ENCODE results near the gene EHMT1. TPM values are rescaled to one million over a fixed set of nuclear protein-coding genes. Genes with fewer than 3 reads are reported as not detected.
A peak's percentile ranks its signal among the peaks of the same experiment; 100 is the strongest.
"Not testable (repeated sequence)": the region's sequence is repeated elsewhere in the genome, so short reads cannot be mapped to it uniquely, and the experiment has no call there.

EHMT1 gene
- total and polyA plus RNA-seq, 9 of the 15 experiments (the other 6 are each of a cell fraction or from before 2014, with no cell fraction given): 2.2 to 76.0 (median 36.4) TPM

DNA sequence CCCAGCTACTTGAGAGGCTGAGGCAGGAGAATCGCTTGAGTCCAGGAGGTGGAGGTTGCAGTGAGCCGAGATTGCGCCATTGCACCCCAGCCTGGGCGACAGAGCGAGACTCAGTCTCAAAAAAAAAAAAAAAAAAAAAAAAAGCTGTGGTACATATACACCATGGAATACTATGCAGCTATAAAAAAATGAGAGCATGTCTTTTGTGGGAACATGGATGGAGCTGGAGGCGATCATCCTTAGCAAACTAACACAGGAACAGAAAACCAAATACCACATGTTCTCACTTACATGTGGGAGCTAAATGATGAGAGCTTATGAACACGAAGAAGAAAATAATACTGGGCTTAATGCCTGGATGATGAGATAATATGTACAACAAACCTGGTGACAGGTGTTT lies 22.2 kb upstream of the EHMT1 start:
- H2AFZ ChIP-seq (ENCODE audit: low read depth, low read length); FAIRE-seq; H4K20me1 ChIP-seq (replicated peaks; ENCODE audit: control insufficient read depth, insufficient read depth, low read length); intact Hi-C loops (cut with micrococcal nuclease); H3K27ac ChIP-seq (ENCODE audit: extremely low read depth, low read depth, low read length); H3K4me3 ChIP-seq; ATAC-seq; H3K9me3 ChIP-seq (replicated peaks; ENCODE audit: control insufficient read depth, insufficient read depth, low read depth, low read length); H3K79me2 ChIP-seq (ENCODE audit: control insufficient read depth, insufficient read depth, low read length); H3K4me1 ChIP-seq (replicated peaks in 1 of 2; ENCODE audit: control insufficient read depth in 2 of 2, insufficient read depth in 2 of 2, low read length in 2 of 2); H3K27me3 ChIP-seq (ENCODE audit: control insufficient read depth in 2 of 2, insufficient read depth in 2 of 2, low read length in 2 of 2); BruUV-seq (replicated peaks); DNase-seq (ENCODE audit: extremely low read depth in 1 of 4, low spot score in 3 of 4); H3K9ac ChIP-seq (ENCODE audit: insufficient read depth in 1 of 2, low read depth in 2 of 2, low read length in 2 of 2); H3K36me3 ChIP-seq (ENCODE audit: control insufficient read depth, insufficient read depth, low read length); in situ Hi-C loops (cut with MboI); H3K9me1 ChIP-seq (ENCODE audit: control insufficient read depth, insufficient read depth, low read length); H3K4me2 ChIP-seq (ENCODE audit: insufficient read depth, low read length); CTCF ChIA-PET (ENCODE audit: low intra/inter-chr PET ratio): not testable (repeated sequence)
- POLR2A ChIA-PET: interaction anchor here (0.7 kb wide), 1 partner anchor 277 kb away, joined by 3 read pairs; no protein-coding TSS in a partner anchor
- WGBS (ENCODE audit: insufficient coverage, low coverage, missing lambda C conversion rate): 82% methylated on average over 3 of the region's 7 CpGs

DNA sequence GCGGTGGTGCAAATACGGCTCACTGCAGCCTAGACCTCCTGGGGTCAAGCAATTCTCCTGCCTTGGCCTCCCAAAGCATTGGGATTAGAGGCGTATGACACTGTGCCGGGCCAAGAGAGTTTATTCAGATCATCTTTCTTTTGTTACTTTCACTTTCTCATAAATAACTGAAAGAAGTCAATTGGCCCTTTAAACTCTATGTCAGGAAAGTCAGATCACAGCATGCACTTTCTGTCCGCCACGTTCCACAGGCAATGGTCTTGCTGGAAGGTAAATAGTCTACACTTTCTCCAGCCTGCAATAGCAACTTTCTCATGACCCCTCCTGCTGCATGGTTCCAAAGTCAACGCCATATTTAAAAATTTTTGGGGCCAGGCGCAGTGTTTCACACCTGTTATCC lies 19.9 kb upstream of the EHMT1 start:
- Histone ChIP-seq H3K36me3 (ENCODE audit: control insufficient read depth, insufficient read depth, low read length) (no peaks in the 10 kb centered on the region), H3K27me3 (ENCODE audit: control insufficient read depth in 2 of 2, insufficient read depth in 2 of 2, low read length in 2 of 2) (no peaks in the 10 kb centered on the region), H3K79me2 (ENCODE audit: control insufficient read depth, insufficient read depth, low read length) (no peaks in the 10 kb centered on the region), H3K4me2 (ENCODE audit: insufficient read depth, low read length) (0 out of 2 replicates have a peak overlapping the region, but pooled peaks have one; percentile 7), H3K4me1 (replicated peaks in 1 of 2; ENCODE audit: control insufficient read depth in 2 of 2, insufficient read depth in 2 of 2, low read length in 2 of 2) (peaks cover 8 to 10% of the 10 kb centered on the region in 2 experiments; a peak in 4 of 5 replicates), H3K4me3 (no peak overlapping the region), H3K27ac (ENCODE audit: extremely low read depth, low read depth, low read length) (no peak overlapping the region), H3K9me3 (replicated peaks; ENCODE audit: control insufficient read depth, insufficient read depth, low read depth, low read length) (no peaks in the 10 kb centered on the region), H4K20me1 (replicated peaks; ENCODE audit: control insufficient read depth, insufficient read depth, low read length) (no peaks in the 10 kb centered on the region), H3K9me1 (ENCODE audit: control insufficient read depth, insufficient read depth, low read length) (no peaks in the 10 kb centered on the region), H3K9ac (ENCODE audit: insufficient read depth in 1 of 2, low read depth in 2 of 2, low read length in 2 of 2) (peak overlapping the region in 1 of 2 experiments; percentile 49; a peak in 1 of 4 replicates), H2AFZ (ENCODE audit: low read depth, low read length) (peak overlapping the region; percentile 53; the same call in 1 of the 2 replicates)
- CTCF ChIA-PET (ENCODE audit: low intra/inter-chr PET ratio): no interaction called here
- BruUV-seq (replicated peaks): no TSS peak
- in situ Hi-C loops (cut with MboI) (no loop called here), intact Hi-C loops (cut with micrococcal nuclease) (no loop called here)
- 55% methylated on average over 8 of the region's 8 CpGs for WGBS (ENCODE audit: insufficient coverage, low coverage, missing lambda C conversion rate)
- no peak for ATAC-seq
- POLR2A ChIA-PET: interaction anchor here (0.6 to 1.2 kb wide), 4 partner anchors 11 to 724 kb away, joined by 3 to 4 read pairs (median 3); no protein-coding TSS in a partner anchor
- no peak for DNase-seq (ENCODE audit: extremely low read depth in 1 of 4, low spot score in 3 of 4)
- no peak for FAIRE-seq
- no peak for TF ChIP-seq OTX1 (CRISPR knock-in tag; IDR thresholded peaks at IDR 0.05)
- TF ChIP-seq, protein P1, sequence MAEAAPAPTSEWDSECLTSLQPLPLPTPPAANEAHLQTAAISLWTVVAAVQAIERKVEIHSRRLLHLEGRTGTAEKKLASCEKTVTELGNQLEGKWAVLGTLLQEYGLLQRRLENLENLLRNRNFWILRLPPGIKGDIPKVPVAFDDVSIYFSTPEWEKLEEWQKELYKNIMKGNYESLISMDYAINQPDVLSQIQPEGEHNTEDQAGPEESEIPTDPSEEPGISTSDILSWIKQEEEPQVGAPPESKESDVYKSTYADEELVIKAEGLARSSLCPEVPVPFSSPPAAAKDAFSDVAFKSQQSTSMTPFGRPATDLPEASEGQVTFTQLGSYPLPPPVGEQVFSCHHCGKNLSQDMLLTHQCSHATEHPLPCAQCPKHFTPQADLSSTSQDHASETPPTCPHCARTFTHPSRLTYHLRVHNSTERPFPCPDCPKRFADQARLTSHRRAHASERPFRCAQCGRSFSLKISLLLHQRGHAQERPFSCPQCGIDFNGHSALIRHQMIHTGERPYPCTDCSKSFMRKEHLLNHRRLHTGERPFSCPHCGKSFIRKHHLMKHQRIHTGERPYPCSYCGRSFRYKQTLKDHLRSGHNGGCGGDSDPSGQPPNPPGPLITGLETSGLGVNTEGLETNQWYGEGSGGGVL (CRISPR knock-in tag; IDR thresholded peaks at IDR 0.05): no peak
- no peak for TF ChIP-seq HDAC6 (IDR thresholded peaks at IDR 0.05; ENCODE audit: low read depth, low read length)
- no peak for TF ChIP-seq TAF7 (tag; IDR thresholded peaks at IDR 0.05)
- no peak for TF ChIP-seq CREM (IDR thresholded peaks at IDR 0.05; ENCODE audit: low read depth)
- no peak for TF ChIP-seq NFYB (IDR thresholded peaks at IDR 0.05; ENCODE audit: extremely low read depth, insufficient read length)
- no peak for TF ChIP-seq HDAC3 (IDR thresholded peaks at IDR 0.05; ENCODE audit: borderline replicate concordance, partially characterized antibody)
- no peak for TF ChIP-seq ZNF134 (CRISPR knock-in tag; conservative IDR thresholded peaks at IDR 0.05)
- TF ChIP-seq, protein P2, sequence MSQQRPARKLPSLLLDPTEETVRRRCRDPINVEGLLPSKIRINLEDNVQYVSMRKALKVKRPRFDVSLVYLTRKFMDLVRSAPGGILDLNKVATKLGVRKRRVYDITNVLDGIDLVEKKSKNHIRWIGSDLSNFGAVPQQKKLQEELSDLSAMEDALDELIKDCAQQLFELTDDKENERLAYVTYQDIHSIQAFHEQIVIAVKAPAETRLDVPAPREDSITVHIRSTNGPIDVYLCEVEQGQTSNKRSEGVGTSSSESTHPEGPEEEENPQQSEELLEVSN (IDR thresholded peaks at IDR 0.05; ENCODE audit: borderline replicate concordance in 1 of 2, extremely low read depth in 1 of 2, insufficient read depth in 1 of 2, insufficient read length in 1 of 2, low read depth in 1 of 2, low read length in 1 of 2, poor library complexity in 1 of 2, severe bottlenecking in 1 of 2): no peak
- TF ChIP-seq, protein P3, sequence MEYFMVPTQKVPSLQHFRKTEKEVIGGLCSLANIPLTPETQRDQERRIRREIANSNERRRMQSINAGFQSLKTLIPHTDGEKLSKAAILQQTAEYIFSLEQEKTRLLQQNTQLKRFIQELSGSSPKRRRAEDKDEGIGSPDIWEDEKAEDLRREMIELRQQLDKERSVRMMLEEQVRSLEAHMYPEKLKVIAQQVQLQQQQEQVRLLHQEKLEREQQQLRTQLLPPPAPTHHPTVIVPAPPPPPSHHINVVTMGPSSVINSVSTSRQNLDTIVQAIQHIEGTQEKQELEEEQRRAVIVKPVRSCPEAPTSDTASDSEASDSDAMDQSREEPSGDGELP (CRISPR knock-in tag; IDR thresholded peaks at IDR 0.05; ENCODE audit: borderline replicate concordance): no peak
- no peak for TF ChIP-seq ZNF551 (CRISPR knock-in tag; IDR thresholded peaks at IDR 0.05)
- TF ChIP-seq ZNF764 (CRISPR knock-in tag; IDR thresholded peaks at IDR 0.05; ENCODE audit: low read depth): no peak
